ENCODE data around the gene LRRC4C. TPM values are rescaled to one million over a fixed set of nuclear protein-coding genes. Genes with fewer than 3 reads are reported as not detected.

The LRRC4C gene
- total RNA-seq, 1 experiment from 2014 or later = not detected

DNA sequence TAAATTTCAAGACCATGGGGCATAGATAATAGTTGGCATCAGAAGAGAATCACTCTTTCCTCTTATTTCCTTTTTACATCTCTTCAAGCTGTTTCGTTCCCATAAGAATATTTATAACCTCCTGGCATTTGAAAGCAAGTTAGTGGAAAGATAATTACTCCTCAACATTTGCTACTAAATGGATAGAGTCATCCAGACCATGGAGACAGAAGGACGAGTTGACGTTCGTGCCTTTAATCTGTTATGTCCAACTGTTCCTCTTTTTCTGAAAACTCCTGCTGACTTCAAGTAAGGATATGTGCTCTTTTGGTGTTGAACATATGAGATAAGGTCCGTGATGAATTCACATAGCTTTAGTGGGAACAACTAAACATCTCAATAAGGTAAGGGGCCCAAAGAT, 414.2 kb downstream of the LRRC4C start:
- TF ChIP-seq EZH2phosphoT487 (IDR thresholded peaks at IDR 0.05; ENCODE audit: borderline replicate concordance, low read length) (no peak), EZH2 (IDR thresholded peaks at IDR 0.05; ENCODE audit: low read length, unreplicated experiment) (no peak)
- TF ChIP-seq, protein P1, sequence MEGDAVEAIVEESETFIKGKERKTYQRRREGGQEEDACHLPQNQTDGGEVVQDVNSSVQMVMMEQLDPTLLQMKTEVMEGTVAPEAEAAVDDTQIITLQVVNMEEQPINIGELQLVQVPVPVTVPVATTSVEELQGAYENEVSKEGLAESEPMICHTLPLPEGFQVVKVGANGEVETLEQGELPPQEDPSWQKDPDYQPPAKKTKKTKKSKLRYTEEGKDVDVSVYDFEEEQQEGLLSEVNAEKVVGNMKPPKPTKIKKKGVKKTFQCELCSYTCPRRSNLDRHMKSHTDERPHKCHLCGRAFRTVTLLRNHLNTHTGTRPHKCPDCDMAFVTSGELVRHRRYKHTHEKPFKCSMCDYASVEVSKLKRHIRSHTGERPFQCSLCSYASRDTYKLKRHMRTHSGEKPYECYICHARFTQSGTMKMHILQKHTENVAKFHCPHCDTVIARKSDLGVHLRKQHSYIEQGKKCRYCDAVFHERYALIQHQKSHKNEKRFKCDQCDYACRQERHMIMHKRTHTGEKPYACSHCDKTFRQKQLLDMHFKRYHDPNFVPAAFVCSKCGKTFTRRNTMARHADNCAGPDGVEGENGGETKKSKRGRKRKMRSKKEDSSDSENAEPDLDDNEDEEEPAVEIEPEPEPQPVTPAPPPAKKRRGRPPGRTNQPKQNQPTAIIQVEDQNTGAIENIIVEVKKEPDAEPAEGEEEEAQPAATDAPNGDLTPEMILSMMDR (conservative IDR thresholded peaks at IDR 0.05; ENCODE audit: low read depth, low read length) = no peak
- no peak overlapping the region for H3K27ac ChIP-seq (ENCODE audit: low read length)
- H3K4me1 ChIP-seq (ENCODE audit: insufficient read depth, low read length) = no peaks in the 10 kb centered on the region
- H3K9ac ChIP-seq (ENCODE audit: low read length) = no peak overlapping the region
- H3K4me2 ChIP-seq (ENCODE audit: low read length) = no peak overlapping the region
- H3K79me2 ChIP-seq (ENCODE audit: low read length) = no peaks in the 10 kb centered on the region
- no peak for ATAC-seq
- H4K20me1 ChIP-seq (ENCODE audit: low read length) = no peaks in the 10 kb centered on the region
- H3K9me3 ChIP-seq (ENCODE audit: low read length) = no peaks in the 10 kb centered on the region
- no peaks in the 10 kb centered on the region for H3K9me2 ChIP-seq (replicated peaks; ENCODE audit: low read length)
- H3K36me3 ChIP-seq (ENCODE audit: low read depth, low read length) = no peaks in the 10 kb centered on the region
- CTCF ChIA-PET = no interaction called here
- intact Hi-C loops (cut with micrococcal nuclease) = no loop called here
- no peak overlapping the region for H3K4me3 ChIP-seq (ENCODE audit: low read length)
- POLR2A ChIA-PET (ENCODE audit: unreplicated experiment) = no interaction called here
- no peak overlapping the region for H2AFZ ChIP-seq (ENCODE audit: low read length)
- H3F3A ChIP-seq (ENCODE audit: low read length, unreplicated experiment) = no peaks in the 10 kb centered on the region
- no TSS peak for BruUV-seq (replicated peaks)
- no peaks in the 10 kb centered on the region for H3K27me3 ChIP-seq (ENCODE audit: low read length)
- DNase-seq = no peak

DNA sequence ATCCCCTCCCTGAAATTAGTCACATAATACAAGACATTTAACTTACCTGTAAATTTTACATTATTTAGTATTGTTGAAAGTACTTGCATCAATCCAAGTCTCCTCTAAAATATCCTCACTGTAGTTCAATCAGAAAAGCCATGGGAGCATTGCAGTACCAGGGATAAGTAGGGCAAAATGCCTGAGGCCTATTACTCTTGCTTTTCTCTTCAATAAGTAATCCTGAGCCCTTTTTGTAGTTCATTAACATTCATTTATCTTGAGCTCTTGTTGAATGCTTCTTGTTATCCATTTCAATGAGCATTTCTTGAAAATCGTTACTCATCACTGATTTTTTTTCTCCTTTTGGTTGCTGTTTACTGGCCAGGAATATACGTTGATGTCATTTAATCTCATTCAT, 414.7 kb downstream of the LRRC4C start:
- no peak overlapping the region for H3K9ac ChIP-seq (ENCODE audit: low read length)
- H3K27me3 ChIP-seq (ENCODE audit: low read length) = no peaks in the 10 kb centered on the region
- no peaks in the 10 kb centered on the region for H3K9me2 ChIP-seq (replicated peaks; ENCODE audit: low read length)
- H3K9me3 ChIP-seq (ENCODE audit: low read length) = no peaks in the 10 kb centered on the region
- no TSS peak for BruUV-seq (replicated peaks)
- H3K36me3 ChIP-seq (ENCODE audit: low read depth, low read length) = no peaks in the 10 kb centered on the region
- ChIA-PET POLR2A (ENCODE audit: unreplicated experiment) (no interaction called here), CTCF (no interaction called here)
- H3K4me2 ChIP-seq (ENCODE audit: low read length) = no peak overlapping the region
- H2AFZ ChIP-seq (ENCODE audit: low read length) = no peak overlapping the region
- no peak overlapping the region for H3K4me3 ChIP-seq (ENCODE audit: low read length)
- H4K20me1 ChIP-seq (ENCODE audit: low read length) = no peaks in the 10 kb centered on the region
- H3K4me1 ChIP-seq (ENCODE audit: insufficient read depth, low read length) = no peaks in the 10 kb centered on the region
- intact Hi-C loops (cut with micrococcal nuclease) = no loop called here
- no peak for TF ChIP-seq EZH2phosphoT487 (IDR thresholded peaks at IDR 0.05; ENCODE audit: borderline replicate concordance, low read length)
- no peak for TF ChIP-seq EZH2 (IDR thresholded peaks at IDR 0.05; ENCODE audit: low read length, unreplicated experiment)
- TF ChIP-seq, protein P1 (conservative IDR thresholded peaks at IDR 0.05; ENCODE audit: low read depth, low read length) = no peak
- no peaks in the 10 kb centered on the region for H3F3A ChIP-seq (ENCODE audit: low read length, unreplicated experiment)
- ATAC-seq (no peak), DNase-seq (no peak)
- no peak overlapping the region for H3K27ac ChIP-seq (ENCODE audit: low read length)
- no peaks in the 10 kb centered on the region for H3K79me2 ChIP-seq (ENCODE audit: low read length)

DNA sequence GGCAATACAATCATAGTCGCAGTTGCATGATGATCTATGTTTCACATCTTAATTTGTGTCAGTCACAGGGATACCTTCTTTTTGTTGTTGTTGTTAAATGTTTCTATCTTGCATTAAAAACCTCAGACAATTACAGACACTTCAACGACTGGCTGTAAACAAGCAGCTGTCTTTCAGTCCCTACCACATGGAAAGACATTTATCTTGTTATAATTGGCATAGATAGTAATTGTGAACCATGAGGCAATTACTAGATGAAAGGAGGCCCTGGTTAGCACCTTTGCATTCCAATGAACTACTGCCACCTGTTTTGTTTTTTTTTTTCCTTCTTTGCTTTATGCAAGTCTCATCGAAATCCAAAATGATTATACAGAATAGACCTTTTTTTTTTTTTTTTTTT, 416.8 kb downstream of the LRRC4C start:
- H3K4me1 ChIP-seq (ENCODE audit: insufficient read depth, low read length) = no peaks in the 10 kb centered on the region
- H3K9me3 ChIP-seq (ENCODE audit: low read length) = no peaks in the 10 kb centered on the region
- no peak overlapping the region for H3K4me2 ChIP-seq (ENCODE audit: low read length)
- no peaks in the 10 kb centered on the region for H4K20me1 ChIP-seq (ENCODE audit: low read length)
- no peak overlapping the region for H2AFZ ChIP-seq (ENCODE audit: low read length)
- TF ChIP-seq, protein P1 (conservative IDR thresholded peaks at IDR 0.05; ENCODE audit: low read depth, low read length) = no peak
- TF ChIP-seq EZH2 (IDR thresholded peaks at IDR 0.05; ENCODE audit: low read length, unreplicated experiment) (no peak), EZH2phosphoT487 (IDR thresholded peaks at IDR 0.05; ENCODE audit: borderline replicate concordance, low read length) (no peak)
- H3K79me2 ChIP-seq (ENCODE audit: low read length) = no peaks in the 10 kb centered on the region
- H3F3A ChIP-seq (ENCODE audit: low read length, unreplicated experiment) = no peaks in the 10 kb centered on the region
- H3K9ac ChIP-seq (ENCODE audit: low read length) = no peak overlapping the region
- intact Hi-C loops (cut with micrococcal nuclease) = no loop called here
- no peak overlapping the region for H3K4me3 ChIP-seq (ENCODE audit: low read length)
- no peaks in the 10 kb centered on the region for H3K36me3 ChIP-seq (ENCODE audit: low read depth, low read length)
- POLR2A ChIA-PET (ENCODE audit: unreplicated experiment) = no interaction called here
- BruUV-seq (replicated peaks) = no TSS peak
- CTCF ChIA-PET = no interaction called here
- H3K9me2 ChIP-seq (replicated peaks; ENCODE audit: low read length) = no peaks in the 10 kb centered on the region
- DNase-seq (no peak), ATAC-seq (no peak)
- no peaks in the 10 kb centered on the region for H3K27me3 ChIP-seq (ENCODE audit: low read length)
- H3K27ac ChIP-seq (ENCODE audit: low read length) = no peak overlapping the region
